ENCODE measurements around the gene ZNRF3.
"Not testable (repeated sequence)": the region's sequence is repeated elsewhere in the genome, so short reads cannot be mapped to it uniquely, and the experiment has no call there.

Gene ZNRF3

GRCh38 chr22:28885939-28886338 is 2.6 kb downstream of the ZNRF3 start:
- DNase-seq = no peak

- not testable (repeated sequence) for DNase-seq
Observed at GRCh38 chr22:28886679-28887078, 3.3 kb downstream of the ZNRF3 start.

GRCh38 chr22:28887725-28888459 is 4.5 kb downstream of the ZNRF3 start:
- DNase-seq = no peak

- no peak for DNase-seq
Observed at GRCh38 chr22:28889478-28890024, 6.2 kb downstream of the ZNRF3 start.

GRCh38 chr22:28891156-28891733 is 7.9 kb downstream of the ZNRF3 start:
- DNase-seq = no peak

- no peak for DNase-seq
Observed at GRCh38 chr22:28892175-28892731, 8.9 kb downstream of the ZNRF3 start.

GRCh38 chr22:28893810-28894209 is 10.4 kb downstream of the ZNRF3 start:
- DNase-seq = no peak

GRCh38 chr22:28894334-28894733 is 11.0 kb downstream of the ZNRF3 start:
- DNase-seq = no peak

- no peak for DNase-seq
Observed at GRCh38 chr22:28894807-28895206, 11.4 kb downstream of the ZNRF3 start.

GRCh38 chr22:28896611-28897010 is 13.2 kb downstream of the ZNRF3 start:
- no peak for DNase-seq

GRCh38 chr22:28898233-28898629 is 14.9 kb downstream of the ZNRF3 start:
- DNase-seq = no peak

GRCh38 chr22:28899199-28899853 is 16.0 kb downstream of the ZNRF3 start:
- peak; percentile 24 for DNase-seq

GRCh38 chr22:28900379-28900925 is 17.1 kb downstream of the ZNRF3 start:
- DNase-seq = no peak

GRCh38 chr22:28902490-28902889 is 19.1 kb downstream of the ZNRF3 start:
- DNase-seq = no peak

- no peak for DNase-seq
Observed at GRCh38 chr22:28903080-28903479, 19.7 kb downstream of the ZNRF3 start.

GRCh38 chr22:28903729-28904128 is 20.4 kb downstream of the ZNRF3 start:
- DNase-seq = no peak

- no peak for DNase-seq
Observed at GRCh38 chr22:28904211-28904896, 21.0 kb downstream of the ZNRF3 start.

- DNase-seq = no peak
Observed at GRCh38 chr22:28905256-28905832, 22.0 kb downstream of the ZNRF3 start.

- DNase-seq = no peak
Observed at GRCh38 chr22:28906312-28906711, 22.9 kb downstream of the ZNRF3 start.

- no peak for DNase-seq
Observed at GRCh38 chr22:28907311-28908008, 24.1 kb downstream of the ZNRF3 start.

GRCh38 chr22:28908810-28909209 is 25.4 kb downstream of the ZNRF3 start:
- DNase-seq = not testable (repeated sequence)

- DNase-seq = no peak
Observed at GRCh38 chr22:28909375-28909774, 26.0 kb downstream of the ZNRF3 start.

Data from activated T-cell treated with anti-CD3 and anti-CD28 coated beads, Interleukin-2, amount 50 U/mL, for 1 hour (primary cell).